Inferior parietal cortex (tissue), 1 donor: ENCODE results near the gene TNFAIP3.
"Not testable (repeated sequence)": the region's sequence is repeated elsewhere in the genome, so short reads cannot be mapped to it uniquely, and the experiment has no call there.

ENCODE experiments used
- DNase-seq: peaks from one replicate; pipeline ENCODE4 v3.0.0-alpha.2; 2016; ENCODE audit errors: extremely low spot score

Gene TNFAIP3

GRCh38 chr6:137844773-137845172, 22.3 kb upstream of the TNFAIP3 start:
- not testable (repeated sequence) for DNase-seq

GRCh38 chr6:137845460-137845859, 21.6 kb upstream of the TNFAIP3 start:
- DNase-seq, result no peak

GRCh38 chr6:137846274-137846673, 20.8 kb upstream of the TNFAIP3 start:
- DNase-seq, result no peak

- no peak for DNase-seq
These were observed 20.2 kb upstream of the TNFAIP3 start for GRCh38 chr6:137846772-137847313.

GRCh38 chr6:137847748-137848147, 19.3 kb upstream of the TNFAIP3 start:
- no peak for DNase-seq

GRCh38 chr6:137848672-137849071, 18.4 kb upstream of the TNFAIP3 start:
- DNase-seq, result no peak

GRCh38 chr6:137849181-137849980, 17.7 kb upstream of the TNFAIP3 start:
- DNase-seq, result no peak

- DNase-seq, result no peak
These were observed 16.9 kb upstream of the TNFAIP3 start for GRCh38 chr6:137849981-137850714.

- no peak for DNase-seq
These were observed 16.1 kb upstream of the TNFAIP3 start for GRCh38 chr6:137850816-137851602.

GRCh38 chr6:137851669-137852068, 15.4 kb upstream of the TNFAIP3 start:
- DNase-seq, result no peak

- no peak for DNase-seq
These were observed 14.7 kb upstream of the TNFAIP3 start for GRCh38 chr6:137852346-137852745.

- DNase-seq, result no peak
These were observed 14.2 kb upstream of the TNFAIP3 start for GRCh38 chr6:137852811-137853210.

- no peak for DNase-seq
These were observed 13.4 kb upstream of the TNFAIP3 start for GRCh38 chr6:137853569-137854213.

- no peak for DNase-seq
These were observed 10.7 kb upstream of the TNFAIP3 start for GRCh38 chr6:137856138-137856898.

GRCh38 chr6:137859025-137859424, 8.0 kb upstream of the TNFAIP3 start:
- DNase-seq, result no peak

GRCh38 chr6:137860394-137861005, 6.6 kb upstream of the TNFAIP3 start:
- no peak for DNase-seq

- no peak for DNase-seq
These were observed 5.3 kb upstream of the TNFAIP3 start for GRCh38 chr6:137861550-137862337.

GRCh38 chr6:137862419-137863090, 4.5 kb upstream of the TNFAIP3 start:
- no peak for DNase-seq
